Fibroblast of lung (primary cell): ENCODE measurements around the gene PTGES3. TPM values are rescaled to one million over a fixed set of nuclear protein-coding genes. Genes with fewer than 3 reads are reported as not detected.

Experiments used
- DNase-seq, 2 donors: peaks; one replicate each; pipeline versions ENCODE4 v3.0.0 to v3.0.0-alpha.2; 2010; ENCODE audit warnings: low read depth in 2 of 2
- H2AFZ ChIP-seq: 2 replicates; pipeline ENCODE4 v1.5.1; 2012; ENCODE audit warnings: low read length, control low read depth, inconsistent platforms
- H3K27ac ChIP-seq: 2 replicates; pipeline ENCODE4 v1.5.1; 2011; ENCODE audit warnings: low read length, control low read depth; ENCODE audit not compliant: insufficient read depth
- H3K27me3 ChIP-seq: 2 replicates; pipeline ENCODE4 v1.5.1; 2011; ENCODE audit warnings: mild to moderate bottlenecking, low read length; ENCODE audit not compliant: control insufficient read depth, insufficient read depth
- H3K36me3 ChIP-seq: 2 replicates; pipeline ENCODE4 v1.5.1; 2011; ENCODE audit warnings: low read length; ENCODE audit not compliant: control insufficient read depth, insufficient read depth
- H3K4me1 ChIP-seq: 2 replicates; pipeline ENCODE4 v1.5.1; 2011; ENCODE audit warnings: low read length; ENCODE audit not compliant: control insufficient read depth, insufficient read depth; ENCODE audit errors: extremely low read depth
- H3K4me2 ChIP-seq: 2 replicates; pipeline ENCODE4 v1.5.1; 2011; ENCODE audit warnings: low read length, control low read depth; ENCODE audit not compliant: insufficient read depth; ENCODE audit errors: extremely low read depth
- H3K4me3 ChIP-seq, 4 experiments: fragments of 200-600 bp in 1 of 4; sonication (generic) in 1 of 4; replicated peaks in 1 of 4; 2 replicates each; pipeline ENCODE4 v1.5.1; 2011 to 2016; ENCODE audit warnings: low read length in 4 of 4, low read depth in 3 of 4, mild to moderate bottlenecking in 3 of 4, control low read depth in 2 of 4, inconsistent platforms in 1 of 4, mixed read lengths in 1 of 4; ENCODE audit not compliant: insufficient read depth in 1 of 4; ENCODE audit errors: control extremely low read depth in 1 of 4
- H3K79me2 ChIP-seq: 2 replicates; pipeline ENCODE4 v1.5.1; 2012; ENCODE audit warnings: mild to moderate bottlenecking, low read length, inconsistent platforms; ENCODE audit not compliant: control insufficient read depth, insufficient read depth
- H3K9ac ChIP-seq: 2 replicates; pipeline ENCODE4 v1.5.1; 2011; ENCODE audit warnings: mild to moderate bottlenecking, low read length, control low read depth; ENCODE audit not compliant: insufficient read depth
- H3K9me3 ChIP-seq: 2 replicates; pipeline ENCODE4 v1.5.1; 2012; ENCODE audit warnings: low read depth, low read length; ENCODE audit not compliant: control insufficient read depth, insufficient read depth
- H4K20me1 ChIP-seq: 2 replicates; pipeline ENCODE4 v1.5.1; 2011; ENCODE audit warnings: low read length; ENCODE audit not compliant: control insufficient read depth, insufficient read depth; ENCODE audit errors: extremely low read depth
- EZH2 ChIP-seq: IDR thresholded peaks from 2 replicates; pipeline ENCODE4 v1.5.1; 2012; ENCODE audit warnings: low read length, control low read depth, mild to moderate bottlenecking; ENCODE audit errors: missing control alignments
- polyA plus RNA-seq, 2 donors: library from polyadenylated mRNA; depleted of rRNA in 1 of 2; stranded (reverse) in 1 of 2; unstranded in 1 of 2; fragments of >200 nt; gene quantifications; 2 replicates each; pipeline ENCODE4 v1.2.1, GENCODE V29; 2011 to 2012; ENCODE audit warnings: missing spikeins in 1 of 2
- total RNA-seq: library from RNA; depleted of rRNA; stranded (reverse); fragments of >200 nt; gene quantifications from 2 replicates; pipeline ENCODE4 v1.2.1, GENCODE V29; 2014
- TF ChIP-seq, protein P1 (sequence below), 2 donors: IDR thresholded peaks in 1 of 2; conservative IDR thresholded peaks in 1 of 2; 1 replicate in 1 of 2; 2 replicates in 1 of 2; pipeline ENCODE4 v1.5.1; 2011 to 2012; ENCODE audit warnings: low read length in 2 of 2, control low read depth in 1 of 2, inconsistent platforms in 1 of 2, low read depth in 1 of 2, mild to moderate bottlenecking in 1 of 2

The PTGES3 gene
- total and polyA plus RNA-seq, 2 donors (not counting 1 experiment from before 2014, with no cell fraction given) = 60.3 to 119 TPM

DNA sequence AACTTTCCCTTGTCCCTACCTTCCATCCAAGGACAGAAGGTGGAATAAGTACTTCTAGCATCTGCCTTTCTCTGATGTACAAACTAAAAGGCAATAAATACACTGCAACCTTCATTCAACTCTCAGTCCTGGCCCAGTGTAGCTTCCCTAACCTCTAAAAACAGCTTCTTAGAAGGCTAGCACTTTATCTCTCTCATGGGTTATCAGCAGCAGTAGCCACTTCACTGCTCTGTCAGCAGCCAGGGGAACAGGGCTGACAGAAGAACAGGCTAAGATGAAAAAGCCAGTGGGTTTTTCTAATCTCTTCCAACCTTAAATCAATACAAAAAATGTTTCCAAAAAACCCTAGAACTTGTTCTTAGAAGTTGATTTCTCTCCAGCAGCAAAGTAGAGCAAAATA lies 71.2 kb downstream of the PTGES3 start:
- H3K27me3 ChIP-seq = no peaks in the 10 kb centered on the region
- H3K27ac ChIP-seq = no peak overlapping the region
- no peaks in the 10 kb centered on the region for H3K4me1 ChIP-seq
- no peak for TF ChIP-seq EZH2
- TF ChIP-seq, protein P1, sequence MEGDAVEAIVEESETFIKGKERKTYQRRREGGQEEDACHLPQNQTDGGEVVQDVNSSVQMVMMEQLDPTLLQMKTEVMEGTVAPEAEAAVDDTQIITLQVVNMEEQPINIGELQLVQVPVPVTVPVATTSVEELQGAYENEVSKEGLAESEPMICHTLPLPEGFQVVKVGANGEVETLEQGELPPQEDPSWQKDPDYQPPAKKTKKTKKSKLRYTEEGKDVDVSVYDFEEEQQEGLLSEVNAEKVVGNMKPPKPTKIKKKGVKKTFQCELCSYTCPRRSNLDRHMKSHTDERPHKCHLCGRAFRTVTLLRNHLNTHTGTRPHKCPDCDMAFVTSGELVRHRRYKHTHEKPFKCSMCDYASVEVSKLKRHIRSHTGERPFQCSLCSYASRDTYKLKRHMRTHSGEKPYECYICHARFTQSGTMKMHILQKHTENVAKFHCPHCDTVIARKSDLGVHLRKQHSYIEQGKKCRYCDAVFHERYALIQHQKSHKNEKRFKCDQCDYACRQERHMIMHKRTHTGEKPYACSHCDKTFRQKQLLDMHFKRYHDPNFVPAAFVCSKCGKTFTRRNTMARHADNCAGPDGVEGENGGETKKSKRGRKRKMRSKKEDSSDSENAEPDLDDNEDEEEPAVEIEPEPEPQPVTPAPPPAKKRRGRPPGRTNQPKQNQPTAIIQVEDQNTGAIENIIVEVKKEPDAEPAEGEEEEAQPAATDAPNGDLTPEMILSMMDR (conservative IDR thresholded peaks at IDR 0.05 in 1 of 2, IDR thresholded peaks at IDR 0.05 in 1 of 2; ENCODE audit: low read depth in 1 of 2, low read length in 2 of 2) = no peak
- peaks cover 54% of the 10 kb centered on the region for H3K79me2 ChIP-seq
- H2AFZ ChIP-seq = no peak overlapping the region
- peaks cover 3% of the 10 kb centered on the region for H4K20me1 ChIP-seq
- no peak overlapping the region for H3K9ac ChIP-seq
- no peak for DNase-seq
- H3K36me3 ChIP-seq = peaks cover 23% of the 10 kb centered on the region
- no peak overlapping the region for H3K4me3 ChIP-seq
- H3K4me2 ChIP-seq = no peak overlapping the region
- no peaks in the 10 kb centered on the region for H3K9me3 ChIP-seq

- H3K9ac ChIP-seq = no peak overlapping the region
- no peaks in the 10 kb centered on the region for H3K9me3 ChIP-seq
- H3K4me1 ChIP-seq = no peaks in the 10 kb centered on the region
- no peak overlapping the region for H3K4me2 ChIP-seq
- no peak for DNase-seq
- H2AFZ ChIP-seq = no peak overlapping the region
- H3K27ac ChIP-seq = no peak overlapping the region
- no peaks in the 10 kb centered on the region for H3K27me3 ChIP-seq
- H3K79me2 ChIP-seq = peaks cover 47% of the 10 kb centered on the region
- H3K36me3 ChIP-seq = peaks cover 26% of the 10 kb centered on the region
- H4K20me1 ChIP-seq = peaks cover 3% of the 10 kb centered on the region
- no peak for TF ChIP-seq EZH2
- TF ChIP-seq, protein P1 (conservative IDR thresholded peaks at IDR 0.05 in 1 of 2, IDR thresholded peaks at IDR 0.05 in 1 of 2; ENCODE audit: low read depth in 1 of 2, low read length in 2 of 2) = no peak
- no peak overlapping the region for H3K4me3 ChIP-seq
Measured at GRCh38 chr12:56616244-56616643, 71.8 kb downstream of the PTGES3 start.

- Histone ChIP-seq H2AFZ (no peak overlapping the region), H3K4me2 (no peak overlapping the region), H3K27ac (no peak overlapping the region), H3K36me3 (peaks cover 34% of the 10 kb centered on the region), H3K9me3 (no peaks in the 10 kb centered on the region), H3K9ac (no peak overlapping the region), H3K4me1 (no peaks in the 10 kb centered on the region), H3K27me3 (no peaks in the 10 kb centered on the region), H4K20me1 (peaks cover 3% of the 10 kb centered on the region), H3K79me2 (peaks cover 33% of the 10 kb centered on the region), H3K4me3 (no peak overlapping the region)
- no peak for TF ChIP-seq EZH2
- TF ChIP-seq, protein P1 (conservative IDR thresholded peaks at IDR 0.05 in 1 of 2, IDR thresholded peaks at IDR 0.05 in 1 of 2; ENCODE audit: low read depth in 1 of 2, low read length in 2 of 2) = no peak
- DNase-seq = no peak
Measured at GRCh38 chr12:56614627-56615026, 73.5 kb downstream of the PTGES3 start.

Other genes with a start within 250 kb of the PTGES3 start
- 3.6 and 5.9 TPM in 2 replicates for gene TIMELESS, start 238.9 kb downstream of the PTGES3 start, total RNA-seq
- 1.2 and 3.8 TPM in 2 replicates for gene TIMELESS, start 238.9 kb downstream of the PTGES3 start, polyA plus RNA-seq
- gene MIP, start 233.6 kb downstream of the PTGES3 start, total RNA-seq = not detected in 2 replicates
- gene MIP, start 233.6 kb downstream of the PTGES3 start, polyA plus RNA-seq = not detected in 2 replicates
- 1.0 and 1.7 TPM in 2 replicates for gene SPRYD4, start 219.7 kb downstream of the PTGES3 start, total RNA-seq
- gene SPRYD4, start 219.7 kb downstream of the PTGES3 start, polyA plus RNA-seq = 2.1 and 3.0 TPM in 2 replicates
- under 0.01 and 0.17 TPM in 2 replicates for gene GLS2, start 200.1 kb downstream of the PTGES3 start, total RNA-seq
- 0.03 and 0.08 TPM in 2 replicates for gene GLS2, start 200.1 kb downstream of the PTGES3 start, polyA plus RNA-seq
- 11.3 and 23.1 TPM in 2 replicates for gene RBMS2, start 166.5 kb downstream of the PTGES3 start, total RNA-seq
- gene RBMS2, start 166.5 kb downstream of the PTGES3 start, polyA plus RNA-seq = 66.9 and 76.2 TPM in 2 replicates
- gene BAZ2A, start 58.0 kb downstream of the PTGES3 start, total RNA-seq = 15.9 and 32.0 TPM in 2 replicates
- 39.9 and 42.5 TPM in 2 replicates for gene BAZ2A, start 58.0 kb downstream of the PTGES3 start, polyA plus RNA-seq
- 376 and 613 TPM in 2 replicates for gene ATP5F1B, start 42.3 kb downstream of the PTGES3 start, total RNA-seq
- 965 and 1,111 TPM in 2 replicates for gene ATP5F1B, start 42.3 kb downstream of the PTGES3 start, polyA plus RNA-seq
- gene NACA, start 37.0 kb upstream of the PTGES3 start, total RNA-seq = 1,188 and 1,487 TPM in 2 replicates
- gene NACA, start 37.0 kb upstream of the PTGES3 start, polyA plus RNA-seq = 971 and 1,242 TPM in 2 replicates
- 4.9 and 6.1 TPM in 2 replicates for gene PRIM1, start 64.0 kb upstream of the PTGES3 start, total RNA-seq
- 7.1 and 22.6 TPM in 2 replicates for gene PRIM1, start 64.0 kb upstream of the PTGES3 start, polyA plus RNA-seq
- gene HSD17B6, start 75.0 kb upstream of the PTGES3 start, total RNA-seq = 1.5 and 2.3 TPM in 2 replicates
- gene HSD17B6, start 75.0 kb upstream of the PTGES3 start, polyA plus RNA-seq = 0.59 and 1.4 TPM in 2 replicates
- not detected in 2 replicates for gene SDR9C7, start 246.1 kb upstream of the PTGES3 start, total RNA-seq
- not detected in 2 replicates for gene SDR9C7, start 246.1 kb upstream of the PTGES3 start, polyA plus RNA-seq